ENCODE results near the gene CBFA2T3.
"Not testable (repeated sequence)": the region's sequence is repeated elsewhere in the genome, so short reads cannot be mapped to it uniquely, and the experiment has no call there.

CBFA2T3 gene

DNA sequence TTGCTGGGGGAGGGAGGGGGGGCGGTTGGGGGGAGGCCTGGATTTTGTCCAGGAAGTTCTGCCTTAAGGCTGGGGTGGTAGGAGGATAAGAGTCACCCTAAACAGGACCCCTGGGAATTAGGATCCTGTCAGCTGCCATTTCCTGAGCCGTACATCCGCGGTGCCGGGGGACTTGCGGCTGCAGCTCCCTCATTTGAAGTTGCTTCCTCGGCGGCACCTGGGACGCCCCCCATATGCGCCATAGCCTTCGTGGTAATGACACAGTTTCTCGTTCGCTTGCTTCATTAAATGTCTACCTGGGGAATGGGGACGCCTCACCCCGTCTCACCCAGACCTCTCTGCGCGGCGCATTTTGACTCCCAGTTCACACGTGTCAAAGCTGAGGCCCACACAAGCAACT, 55.4 kb downstream of the CBFA2T3 start:
- no peak overlapping the region for H3K27ac ChIP-seq (ENCODE audit: insufficient read depth, low read depth, low read length, poor library complexity, severe bottlenecking)
- peaks cover 23% of the 10 kb centered on the region for H3K4me1 ChIP-seq (ENCODE audit: control insufficient read depth, insufficient read depth, low read length)
- whole genome bisulfite sequencing, 2 experiments: 96% methylated on average over 19 of the region's 19 CpGs
- no peaks in the 10 kb centered on the region for H3K36me3 ChIP-seq (ENCODE audit: control insufficient read depth, insufficient read depth, low read length)
- no peaks in the 10 kb centered on the region for H3K27me3 ChIP-seq (ENCODE audit: control insufficient read depth, insufficient read depth, low read length, poor library complexity, severe bottlenecking)
- no peak overlapping the region for H3K4me3 ChIP-seq (ENCODE audit: insufficient read depth, low read depth, low read length)
- no peaks in the 10 kb centered on the region for H3K9me3 ChIP-seq (ENCODE audit: control insufficient read depth, low read length)

DNA sequence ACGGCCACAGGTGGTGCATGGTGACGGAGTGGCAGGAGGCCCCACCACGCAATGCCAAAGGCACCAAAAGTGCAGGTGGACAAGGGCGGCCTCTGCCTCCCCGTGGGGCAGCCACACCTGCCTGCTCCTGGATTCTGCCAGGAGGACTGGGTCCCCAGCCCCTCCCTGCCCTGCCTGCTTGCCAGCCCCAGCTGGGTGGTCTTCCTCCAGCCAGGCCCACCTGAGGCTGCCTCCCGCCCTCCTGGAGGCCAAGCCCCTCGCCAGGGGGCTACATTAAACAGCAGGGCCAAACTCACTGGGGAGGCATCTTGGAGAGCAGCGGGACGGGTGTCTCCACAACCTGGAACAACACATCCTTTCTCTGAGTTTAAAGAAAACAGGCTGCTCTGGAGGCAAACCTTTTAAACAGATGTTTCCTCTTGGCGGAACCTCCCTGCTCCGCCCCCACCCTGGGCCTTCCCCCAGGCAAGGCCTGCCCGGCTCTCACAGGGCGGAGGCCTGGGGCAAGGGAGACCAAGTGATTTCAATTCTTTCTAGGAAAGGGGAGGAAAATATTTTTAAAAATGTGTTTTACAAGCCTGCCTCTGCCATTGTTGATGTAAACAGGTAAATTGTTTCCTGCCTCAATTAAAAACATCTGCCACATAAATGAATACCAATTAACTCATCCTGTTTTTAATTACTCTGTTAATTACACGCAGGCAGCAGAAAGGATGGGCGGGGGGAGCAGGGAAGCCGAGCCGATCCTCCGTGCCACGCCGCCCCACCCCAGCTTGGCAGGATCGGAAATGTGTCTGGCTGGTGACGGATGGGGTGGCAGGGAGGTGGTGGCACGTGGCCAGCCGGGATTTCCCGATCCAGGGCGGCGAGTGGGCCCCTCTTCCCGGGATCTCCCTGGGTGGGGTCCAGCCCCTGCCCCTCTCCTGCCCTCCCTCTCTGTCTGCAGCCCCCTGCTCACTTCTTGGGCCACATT, 56.1 kb downstream of the CBFA2T3 start:
- 90 to 92% methylated on average over 28 of the region's 28 CpGs for WGBS, 2 experiments
- Histone ChIP-seq H3K4me3 (ENCODE audit: insufficient read depth, low read depth, low read length) (no peak overlapping the region), H3K27me3 (ENCODE audit: control insufficient read depth, insufficient read depth, low read length, poor library complexity, severe bottlenecking) (no peaks in the 10 kb centered on the region), H3K36me3 (ENCODE audit: control insufficient read depth, insufficient read depth, low read length) (no peaks in the 10 kb centered on the region), H3K27ac (ENCODE audit: insufficient read depth, low read depth, low read length, poor library complexity, severe bottlenecking) (no peak overlapping the region), H3K4me1 (ENCODE audit: control insufficient read depth, insufficient read depth, low read length) (peaks cover 16% of the 10 kb centered on the region), H3K9me3 (ENCODE audit: control insufficient read depth, low read length) (no peaks in the 10 kb centered on the region)

- H3K27me3 ChIP-seq (ENCODE audit: control insufficient read depth, insufficient read depth, low read length, poor library complexity, severe bottlenecking): no peaks in the 10 kb centered on the region
- no peaks in the 10 kb centered on the region for H3K36me3 ChIP-seq (ENCODE audit: control insufficient read depth, insufficient read depth, low read length)
- H3K9me3 ChIP-seq (ENCODE audit: control insufficient read depth, low read length): no peaks in the 10 kb centered on the region
- H3K27ac ChIP-seq (ENCODE audit: insufficient read depth, low read depth, low read length, poor library complexity, severe bottlenecking): no peak overlapping the region
- no peak overlapping the region for H3K4me3 ChIP-seq (ENCODE audit: insufficient read depth, low read depth, low read length)
- H3K4me1 ChIP-seq (ENCODE audit: control insufficient read depth, insufficient read depth, low read length): peaks cover 9% of the 10 kb centered on the region
- 94% methylated on average over 12 of the region's 12 CpGs for WGBS, 2 experiments
These were observed 57.1 kb downstream of the CBFA2T3 start for GRCh38 chr16:88919936-88920335.

- H3K4me1 ChIP-seq (ENCODE audit: control insufficient read depth, insufficient read depth, low read length); H3K9me3 ChIP-seq (ENCODE audit: control insufficient read depth, low read length); H3K27ac ChIP-seq (ENCODE audit: insufficient read depth, low read depth, low read length, poor library complexity, severe bottlenecking); H3K27me3 ChIP-seq (ENCODE audit: control insufficient read depth, insufficient read depth, low read length, poor library complexity, severe bottlenecking); H3K4me3 ChIP-seq (ENCODE audit: insufficient read depth, low read depth, low read length); H3K36me3 ChIP-seq (ENCODE audit: control insufficient read depth, insufficient read depth, low read length): not testable (repeated sequence)
- 93% methylated on average over 8 of the region's 8 CpGs for WGBS, 2 experiments
These were observed 58.1 kb downstream of the CBFA2T3 start for GRCh38 chr16:88918896-88919295.

- WGBS, 2 experiments: 93 to 94% methylated on average over 19 of the region's 19 CpGs
These were observed 58.9 kb downstream of the CBFA2T3 start for GRCh38 chr16:88917915-88918627.

DNA sequence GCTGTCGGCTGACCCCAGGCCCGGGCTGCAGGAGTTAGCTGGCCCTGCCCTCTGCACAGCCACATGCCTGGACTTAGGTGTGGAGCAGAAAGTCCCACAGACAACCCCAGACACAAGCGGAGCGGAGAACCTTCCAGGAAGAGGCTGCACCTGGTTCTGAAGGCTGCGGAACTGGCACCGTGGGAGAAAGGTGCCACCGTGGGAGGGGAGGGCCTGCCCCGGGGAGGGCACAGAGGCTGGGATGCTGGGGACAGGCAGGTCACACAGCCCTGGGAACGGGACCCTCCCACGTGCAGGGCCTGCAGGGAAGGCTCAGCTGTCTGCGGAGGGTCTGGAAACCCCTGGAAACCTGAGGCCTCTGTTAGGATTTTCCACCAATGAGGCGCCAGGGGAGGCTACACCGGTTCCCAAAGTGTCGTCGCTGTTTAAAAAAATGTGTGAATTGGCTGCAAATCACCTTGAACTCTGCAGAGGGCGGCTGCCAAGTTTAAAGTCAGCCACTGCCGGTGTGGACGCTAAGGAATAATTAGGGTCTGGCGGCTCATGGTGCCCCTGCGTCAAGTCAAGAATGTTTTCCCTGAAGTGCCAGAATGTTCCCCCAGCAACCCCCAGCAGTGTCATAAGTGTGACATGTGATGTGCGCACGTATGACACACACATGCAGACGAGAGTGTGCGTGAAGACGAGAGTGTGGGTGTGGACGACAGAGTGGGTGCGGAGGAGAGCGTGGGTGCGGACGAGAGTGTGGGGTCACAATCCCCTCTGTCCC, 59.7 kb downstream of the CBFA2T3 start:
- Histone ChIP-seq H3K9me3 (ENCODE audit: control insufficient read depth, low read length) (no peaks in the 10 kb centered on the region), H3K4me3 (ENCODE audit: insufficient read depth, low read depth, low read length) (no peak overlapping the region), H3K27ac (ENCODE audit: insufficient read depth, low read depth, low read length, poor library complexity, severe bottlenecking) (no peak overlapping the region), H3K4me1 (ENCODE audit: control insufficient read depth, insufficient read depth, low read length) (peaks cover 8% of the 10 kb centered on the region), H3K27me3 (ENCODE audit: control insufficient read depth, insufficient read depth, low read length, poor library complexity, severe bottlenecking) (no peaks in the 10 kb centered on the region), H3K36me3 (ENCODE audit: control insufficient read depth, insufficient read depth, low read length) (no peaks in the 10 kb centered on the region)
- WGBS, 2 experiments: 72 to 73% methylated on average over 30 of the region's 30 CpGs

More at GRCh38 chr16:88917915-88918627, 58.9 kb downstream of the CBFA2T3 start:
- no peak overlapping the region for H3K27ac ChIP-seq (ENCODE audit: insufficient read depth, low read depth, low read length, poor library complexity, severe bottlenecking)
- peaks cover 4% of the 10 kb centered on the region for H3K4me1 ChIP-seq (ENCODE audit: control insufficient read depth, insufficient read depth, low read length)
- no peaks in the 10 kb centered on the region for H3K36me3 ChIP-seq (ENCODE audit: control insufficient read depth, insufficient read depth, low read length)
- no peak overlapping the region for H3K4me3 ChIP-seq (ENCODE audit: insufficient read depth, low read depth, low read length)
- no peaks in the 10 kb centered on the region for H3K9me3 ChIP-seq (ENCODE audit: control insufficient read depth, low read length)
- no peaks in the 10 kb centered on the region for H3K27me3 ChIP-seq (ENCODE audit: control insufficient read depth, insufficient read depth, low read length, poor library complexity, severe bottlenecking)

- Histone ChIP-seq H3K4me3 (ENCODE audit: insufficient read depth, low read depth, low read length) (no peak overlapping the region), H3K27ac (ENCODE audit: insufficient read depth, low read depth, low read length, poor library complexity, severe bottlenecking) (no peak overlapping the region), H3K9me3 (ENCODE audit: control insufficient read depth, low read length) (no peaks in the 10 kb centered on the region), H3K27me3 (ENCODE audit: control insufficient read depth, insufficient read depth, low read length, poor library complexity, severe bottlenecking) (no peaks in the 10 kb centered on the region), H3K4me1 (ENCODE audit: control insufficient read depth, insufficient read depth, low read length) (peaks cover 8% of the 10 kb centered on the region), H3K36me3 (ENCODE audit: control insufficient read depth, insufficient read depth, low read length) (no peaks in the 10 kb centered on the region)
- WGBS, 2 experiments: 91% methylated on average over 22 to 27 of the region's 30 CpGs
These were observed 61.2 kb downstream of the CBFA2T3 start for GRCh38 chr16:88915639-88916327.

DNA sequence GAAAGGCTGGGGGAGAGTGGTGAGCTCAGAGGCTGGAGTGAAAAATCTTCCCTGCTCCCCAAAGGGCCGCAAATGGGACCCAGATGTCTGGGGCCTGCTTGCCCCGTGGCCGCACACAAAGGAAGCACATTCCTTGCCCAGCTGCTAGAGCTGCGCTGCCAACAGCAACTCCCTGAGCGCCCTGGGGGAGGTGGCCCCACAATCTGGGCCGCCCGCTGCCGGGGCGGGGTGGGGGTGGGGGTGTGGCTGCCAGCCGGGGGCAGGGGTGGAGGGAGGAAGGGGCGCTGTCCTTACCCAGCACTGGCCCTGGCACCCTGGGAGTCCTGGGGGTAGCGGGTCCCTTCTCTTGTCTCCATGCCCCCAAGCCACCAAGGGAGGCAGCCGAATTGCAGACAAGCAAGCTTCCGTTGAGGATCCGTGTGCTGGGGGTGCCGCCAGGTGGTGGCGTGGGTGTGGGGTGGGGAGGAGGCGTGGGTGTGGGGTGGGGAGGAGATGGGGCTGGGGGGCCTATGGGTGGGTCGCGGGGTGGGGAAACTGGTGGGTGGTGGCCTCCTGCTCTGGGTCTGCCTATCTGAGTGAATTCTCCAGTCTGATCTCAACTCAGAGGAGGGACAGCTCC, 62.1 kb downstream of the CBFA2T3 start:
- H3K4me3 ChIP-seq (ENCODE audit: insufficient read depth, low read depth, low read length): no peak overlapping the region
- peaks cover 8% of the 10 kb centered on the region for H3K4me1 ChIP-seq (ENCODE audit: control insufficient read depth, insufficient read depth, low read length)
- H3K9me3 ChIP-seq (ENCODE audit: control insufficient read depth, low read length): no peaks in the 10 kb centered on the region
- H3K27me3 ChIP-seq (ENCODE audit: control insufficient read depth, insufficient read depth, low read length, poor library complexity, severe bottlenecking): no peaks in the 10 kb centered on the region
- no peaks in the 10 kb centered on the region for H3K36me3 ChIP-seq (ENCODE audit: control insufficient read depth, insufficient read depth, low read length)
- WGBS, 2 experiments: 79 to 81% methylated on average over 20 of the region's 20 CpGs
- no peak overlapping the region for H3K27ac ChIP-seq (ENCODE audit: insufficient read depth, low read depth, low read length, poor library complexity, severe bottlenecking)

DNA sequence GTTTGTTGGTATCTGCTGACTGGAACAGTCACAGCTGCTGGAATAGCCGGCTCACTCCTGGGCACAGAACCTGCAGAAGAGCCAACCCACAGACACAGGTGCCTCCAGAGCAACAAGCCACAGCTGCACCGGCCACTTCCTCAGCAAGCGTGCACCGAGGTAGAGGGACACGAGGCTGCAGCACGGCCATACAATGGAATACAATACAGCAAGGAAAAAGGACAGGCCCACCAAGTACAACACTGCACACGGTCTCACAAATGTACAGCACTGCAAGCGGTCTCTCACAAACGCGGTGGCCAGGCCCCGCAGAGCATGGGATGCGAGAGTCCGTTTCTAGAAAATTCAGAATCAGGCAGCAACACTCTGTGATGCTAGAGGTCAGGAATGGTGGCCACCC, 63.1 kb downstream of the CBFA2T3 start:
- H3K4me1 ChIP-seq (ENCODE audit: control insufficient read depth, insufficient read depth, low read length): peaks cover 8% of the 10 kb centered on the region
- no peaks in the 10 kb centered on the region for H3K9me3 ChIP-seq (ENCODE audit: control insufficient read depth, low read length)
- H3K4me3 ChIP-seq (ENCODE audit: insufficient read depth, low read depth, low read length): no peak overlapping the region
- H3K27me3 ChIP-seq (ENCODE audit: control insufficient read depth, insufficient read depth, low read length, poor library complexity, severe bottlenecking): no peaks in the 10 kb centered on the region
- no peaks in the 10 kb centered on the region for H3K36me3 ChIP-seq (ENCODE audit: control insufficient read depth, insufficient read depth, low read length)
- WGBS, 2 experiments: 90 to 92% methylated on average over 13 of the region's 13 CpGs
- H3K27ac ChIP-seq (ENCODE audit: insufficient read depth, low read depth, low read length, poor library complexity, severe bottlenecking): no peak overlapping the region
